Activated CD4-positive, alpha-beta T cell treated with anti-CD3 and anti-CD28 coated beads for 4 hours (primary cell): Measurements from ENCODE around the gene LGI4.

ENCODE experiments used
- DNase-seq, 2 donors: peaks; one replicate each; pipeline ENCODE4 v3.0.0-alpha.2; 2020

The LGI4 gene

DNA sequence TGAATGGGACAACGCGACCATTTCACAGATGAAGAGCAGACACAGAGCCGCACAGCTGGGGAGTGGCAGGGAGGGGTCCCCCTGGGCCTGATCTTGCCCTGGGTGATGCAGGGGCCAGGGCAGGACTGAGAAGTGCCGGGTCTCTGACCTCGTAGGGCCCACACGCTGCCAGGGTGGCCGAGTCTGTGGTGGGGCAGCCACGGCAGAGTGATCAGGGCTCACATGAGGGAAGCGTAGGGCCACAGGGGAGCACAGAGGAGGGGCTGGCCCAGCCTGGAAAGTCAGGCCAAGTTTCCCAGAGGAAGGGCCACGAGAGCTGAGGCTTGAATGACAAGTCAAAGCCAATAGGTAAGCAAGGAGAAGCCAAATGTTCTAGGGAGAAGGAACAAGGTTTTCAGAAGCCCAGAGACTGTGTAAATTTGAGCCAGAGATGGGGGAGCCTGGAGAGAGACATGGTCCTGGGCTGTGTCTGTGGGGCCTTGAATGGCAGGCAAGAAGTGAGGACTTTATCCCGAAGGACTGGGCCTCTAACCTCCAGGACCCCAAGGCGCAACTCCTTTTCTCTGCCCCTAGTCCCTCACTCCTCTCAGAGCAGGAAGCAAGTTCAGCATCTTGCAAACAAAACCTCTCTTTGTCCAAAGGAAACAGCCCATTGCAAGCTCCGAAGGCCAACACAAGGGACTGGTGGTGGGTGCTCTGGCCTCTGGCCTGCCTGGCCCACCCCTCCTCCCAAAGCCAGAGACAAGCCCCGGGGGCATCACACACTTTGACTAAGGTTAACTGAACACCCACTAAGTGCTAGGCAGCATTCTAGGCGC is 51.0 kb downstream of the LGI4 start:
- DNase-seq = no peak

DNA sequence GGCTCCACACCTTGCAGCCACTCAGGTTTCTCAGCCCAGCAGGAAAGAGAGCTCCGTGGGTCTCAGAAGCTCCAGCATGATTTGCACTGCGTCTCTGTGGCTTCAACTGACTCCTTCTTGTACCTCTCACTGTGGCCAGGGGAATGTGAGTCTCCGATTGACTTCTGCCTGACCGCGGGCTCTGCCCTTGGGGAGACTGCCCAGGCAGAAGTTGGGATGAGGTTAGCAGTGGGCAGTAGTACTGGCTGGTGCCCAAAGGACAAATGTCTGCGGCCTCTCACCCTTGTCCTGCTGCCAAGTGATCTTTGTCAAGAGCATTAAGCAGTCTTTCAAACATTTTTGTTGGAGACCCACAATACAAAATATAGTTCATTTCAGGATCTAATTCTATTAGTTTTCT is 53.7 kb downstream of the LGI4 start:
- DNase-seq = no peak

DNA sequence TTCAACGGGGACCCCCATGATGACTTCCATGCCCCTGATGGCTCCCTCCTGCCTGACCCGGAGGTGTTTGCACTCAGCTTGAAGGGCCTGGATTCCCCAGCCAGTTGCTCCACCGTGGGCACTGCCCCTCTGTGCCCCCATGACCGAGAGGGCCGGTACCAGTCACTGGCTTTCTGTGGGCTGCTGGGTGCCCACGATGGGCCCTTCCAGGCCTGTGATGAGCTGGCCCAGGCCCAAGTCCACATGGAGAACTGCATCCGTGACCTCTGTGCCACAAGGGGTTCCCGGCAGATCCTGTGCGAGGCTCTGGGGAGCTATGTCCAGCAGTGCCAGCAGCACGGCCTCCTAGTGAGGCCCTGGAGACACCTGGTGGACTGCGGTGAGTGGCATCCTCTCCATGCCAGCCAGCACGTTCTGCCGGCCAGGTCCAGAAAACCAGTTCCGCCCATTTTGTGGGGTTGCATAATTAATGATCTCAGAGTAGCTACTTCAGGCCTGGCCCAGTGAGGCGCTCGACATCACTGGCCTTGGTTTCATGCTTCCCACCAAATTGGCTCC is 54.2 kb downstream of the LGI4 start:
- DNase-seq = no peak

DNA sequence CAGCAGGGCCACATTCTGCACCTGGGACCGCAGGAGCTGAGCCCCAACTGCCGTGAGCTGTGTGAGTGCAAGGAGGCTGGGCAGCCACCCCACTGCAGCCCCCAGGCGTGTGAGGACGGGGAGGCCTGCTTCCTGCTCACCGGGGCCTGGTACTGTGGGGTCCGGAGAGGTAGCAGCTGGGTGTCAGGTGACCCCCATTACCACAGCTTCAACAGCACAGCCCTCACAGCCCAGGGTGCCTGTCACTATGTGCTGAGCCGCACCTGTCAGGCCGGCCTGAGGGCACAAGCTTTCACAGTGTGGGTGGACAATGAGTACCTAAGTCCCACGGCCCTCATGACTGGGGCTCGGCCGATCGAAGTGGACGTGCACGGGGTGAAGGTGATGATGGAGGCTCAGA is 55.0 kb downstream of the LGI4 start:
- DNase-seq = no peak

DNA sequence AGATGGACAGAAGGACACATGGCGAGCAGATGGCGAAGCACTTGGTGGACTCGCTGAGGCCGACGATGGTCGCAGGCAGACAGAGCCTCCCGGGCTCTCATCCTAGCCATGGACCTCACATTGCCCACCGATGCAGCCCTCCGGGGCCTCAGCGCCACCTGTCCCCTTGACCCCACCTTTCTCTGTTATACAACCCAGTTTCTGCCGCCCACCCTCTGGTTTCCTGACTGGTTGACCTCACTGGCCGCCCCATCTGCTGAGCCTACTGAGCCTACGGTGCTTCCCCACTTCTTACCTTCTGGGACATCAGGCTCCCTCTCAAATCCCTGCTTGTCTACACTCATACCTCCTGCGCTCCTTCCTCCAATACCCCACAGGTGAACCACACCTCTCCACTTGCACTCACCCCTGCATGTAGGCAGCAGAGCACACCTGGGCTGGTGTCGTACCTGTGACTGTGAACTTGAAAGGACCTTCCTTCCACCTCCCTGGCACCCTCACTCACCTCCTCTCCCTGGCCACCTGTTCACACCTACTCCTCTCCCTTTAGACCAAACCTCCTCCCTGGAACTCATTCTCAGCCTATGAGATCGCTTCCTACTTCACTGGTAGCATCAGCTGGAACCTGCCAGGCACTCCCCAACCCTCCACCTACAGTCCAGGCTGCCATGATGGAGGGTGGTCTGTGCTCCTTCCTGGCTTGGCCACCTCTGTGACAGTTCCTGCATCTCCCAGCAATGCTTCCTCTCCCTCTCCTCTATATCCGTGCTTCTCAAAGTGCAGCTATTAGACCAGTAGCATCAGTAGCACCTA is 57.2 kb downstream of the LGI4 start:
- no peak for DNase-seq

DNA sequence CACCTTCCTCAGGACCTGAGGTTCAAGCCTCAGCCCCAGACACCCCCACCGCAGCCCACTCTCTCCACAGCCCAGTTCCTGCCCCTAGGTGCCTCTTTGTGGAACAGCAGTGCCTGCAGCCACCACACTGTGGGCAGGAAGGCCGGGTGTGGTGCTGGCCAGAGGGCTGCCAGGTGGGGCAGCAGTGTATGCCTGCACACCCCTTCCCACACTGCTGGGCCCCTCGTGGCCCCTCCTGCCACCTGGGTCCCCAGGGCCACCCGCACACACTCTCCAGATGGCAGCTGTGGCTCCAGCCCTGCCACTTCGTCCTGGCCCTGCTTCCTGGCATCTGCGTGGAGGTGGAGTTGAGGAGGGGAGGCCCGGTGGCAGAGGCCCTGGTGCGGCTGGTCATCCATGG is 58.2 kb downstream of the LGI4 start:
- DNase-seq = no peak

DNA sequence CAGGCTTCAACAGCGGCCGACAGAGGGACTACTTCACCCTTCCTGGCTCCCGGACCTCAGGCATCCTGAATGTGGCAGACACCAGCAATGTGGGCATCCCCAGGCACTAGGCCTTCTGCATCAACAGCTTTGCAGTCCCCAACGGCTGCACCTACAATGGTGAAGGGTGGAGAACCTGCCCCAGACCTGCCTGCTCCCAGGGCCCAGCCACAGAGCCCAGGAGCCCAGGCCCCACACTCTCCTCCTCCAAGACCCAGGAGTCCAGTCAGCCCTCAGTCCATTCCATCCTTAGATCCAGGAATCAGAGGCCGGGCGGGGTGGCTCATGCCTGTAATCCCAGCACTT is 58.9 kb downstream of the LGI4 start:
- DNase-seq = no peak

DNA sequence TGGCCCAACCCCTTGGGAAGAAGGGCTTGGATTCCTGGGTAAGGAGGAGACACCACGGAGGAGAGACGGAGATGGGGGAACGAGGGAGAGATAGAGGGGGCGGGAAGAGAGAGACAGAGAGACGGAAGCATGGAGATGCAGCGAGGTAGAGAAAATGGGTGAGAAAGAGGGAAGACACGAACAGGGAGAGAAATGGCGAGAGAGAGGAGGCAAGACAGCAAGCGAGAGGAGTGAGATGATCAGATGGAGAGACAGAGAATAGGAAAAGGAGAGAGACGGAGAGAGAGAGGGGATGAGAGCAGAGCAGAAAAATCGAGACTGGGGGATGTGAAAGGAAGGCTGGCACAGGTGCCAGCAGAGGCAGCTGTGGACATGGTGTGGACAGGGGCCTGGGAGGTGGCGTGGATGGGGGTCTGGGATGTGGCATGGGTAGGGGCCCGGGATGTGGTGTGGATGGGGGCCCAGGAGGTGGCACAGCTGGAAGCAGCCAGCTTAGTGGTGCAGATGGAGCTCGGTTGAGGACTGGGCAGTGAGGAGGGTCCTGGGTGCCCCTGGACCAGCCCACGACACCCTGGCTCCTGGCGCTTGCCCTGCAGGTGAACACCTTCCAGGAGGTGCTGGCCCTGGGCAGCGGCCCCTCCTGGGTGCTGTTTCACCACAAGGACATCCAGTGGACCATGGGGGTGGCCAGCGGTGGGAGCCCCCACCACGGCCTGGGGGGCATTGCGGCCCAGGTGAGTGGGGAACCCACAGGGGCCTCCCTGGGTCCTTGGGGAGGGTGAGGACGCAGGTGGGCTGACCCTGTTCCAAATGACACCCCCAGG is 59.4 kb downstream of the LGI4 start:
- no peak for DNase-seq
